Astrocyte (in vitro differentiated cells and primary cell): ENCODE data around the gene MYO1G. TPM values are rescaled to one million over a fixed set of nuclear protein-coding genes. Genes with fewer than 3 reads are reported as not detected.

Source experiments
- DNase-seq: peaks from one replicate; pipeline ENCODE4 v3.0.0-alpha.2; 2010; ENCODE audit warnings: low read depth
- FAIRE-seq: peaks from 2 replicates; lab custom pipeline; 2011; peaks lifted over from hg19 to GRCh38; lab: Jason Lieb, UNC
- H2AFZ ChIP-seq: 2 replicates; pipeline ENCODE4 v1.6.0; 2012; ENCODE audit warnings: low read depth, low read length, inconsistent platforms
- H3K27ac ChIP-seq: 2 replicates; pipeline ENCODE4 v1.5.1; 2011; ENCODE audit warnings: low read depth, low read length, inconsistent platforms
- H3K27me3 ChIP-seq: 2 replicates; pipeline ENCODE4 v1.6.0; 2011; ENCODE audit warnings: low read length, inconsistent platforms; ENCODE audit not compliant: insufficient read depth
- H3K36me3 ChIP-seq: 2 replicates; pipeline ENCODE4 v1.5.1; 2011; ENCODE audit warnings: low read length, inconsistent platforms; ENCODE audit not compliant: insufficient read depth
- H3K4me1 ChIP-seq: 2 replicates; pipeline ENCODE4 v1.5.1; 2011; ENCODE audit warnings: low read length, inconsistent platforms; ENCODE audit not compliant: insufficient read depth
- H3K4me2 ChIP-seq: 2 replicates; pipeline ENCODE4 v1.6.0; 2012; ENCODE audit warnings: low read length, inconsistent platforms
- H3K4me3 ChIP-seq: 2 replicates; pipeline ENCODE4 v1.5.1; 2011; ENCODE audit warnings: low read depth, mild to moderate bottlenecking, low read length, inconsistent platforms; ENCODE audit not compliant: insufficient read depth
- H3K79me2 ChIP-seq: 2 replicates; pipeline ENCODE4 v1.6.0; 2012; ENCODE audit warnings: mild to moderate bottlenecking, low read length, inconsistent platforms; ENCODE audit not compliant: insufficient read depth
- H3K9ac ChIP-seq: 2 replicates; pipeline ENCODE4 v1.6.0; 2012; ENCODE audit warnings: mild to moderate bottlenecking, low read length, inconsistent platforms
- H3K9me3 ChIP-seq: 2 replicates; pipeline ENCODE4 v1.5.1; 2012; ENCODE audit warnings: low read depth, mild to moderate bottlenecking, low read length, inconsistent platforms; ENCODE audit not compliant: insufficient read depth
- H4K20me1 ChIP-seq: 2 replicates; pipeline ENCODE4 v1.6.0; 2012; ENCODE audit warnings: low read length, inconsistent platforms; ENCODE audit not compliant: insufficient read depth
- H3K27ac Mint-ChIP-seq: one replicate; pipeline ENCODE4 v1.8.0; 2021; ENCODE audit warnings: mild to moderate bottlenecking, mixed read lengths; ENCODE audit not compliant: unreplicated experiment
- H3K27me3 Mint-ChIP-seq: one replicate; pipeline ENCODE4 v1.8.0; 2021; ENCODE audit warnings: low read depth, mixed read lengths; ENCODE audit not compliant: unreplicated experiment
- H3K36me3 Mint-ChIP-seq: one replicate; pipeline ENCODE4 v1.8.0; 2021; ENCODE audit warnings: low read depth, mixed read lengths; ENCODE audit not compliant: unreplicated experiment
- H3K4me1 Mint-ChIP-seq: one replicate; pipeline ENCODE4 v1.8.0; 2021; ENCODE audit warnings: low read depth, mixed read lengths; ENCODE audit not compliant: unreplicated experiment
- H3K4me3 Mint-ChIP-seq: one replicate; pipeline ENCODE4 v1.8.0; 2021; ENCODE audit warnings: mild to moderate bottlenecking, moderate library complexity, mixed read lengths; ENCODE audit not compliant: unreplicated experiment
- H3K9me3 Mint-ChIP-seq: one replicate; pipeline ENCODE4 v1.8.0; 2021; ENCODE audit warnings: mild to moderate bottlenecking, mixed read lengths; ENCODE audit not compliant: unreplicated experiment
- CTCF ChIP-seq: IDR thresholded peaks from 2 replicates; pipeline ENCODE4 v1.5.1; 2011; ENCODE audit warnings: low read depth, mild to moderate bottlenecking, inconsistent platforms, low read length, moderate library complexity; ENCODE audit not compliant: insufficient read depth
- EZH2 ChIP-seq: IDR thresholded peaks from 2 replicates; pipeline ENCODE4 v1.6.1; 2012; ENCODE audit warnings: mild to moderate bottlenecking, low read length, inconsistent platforms; ENCODE audit not compliant: insufficient read depth
- total RNA-seq: library from RNA; stranded (reverse); gene quantifications from 2 replicates; pipeline ENCODE4 v1.2.1, GENCODE V29; 2021

Gene MYO1G
- total RNA-seq, 1 donor from 2014 or later = 0.11 TPM

DNA sequence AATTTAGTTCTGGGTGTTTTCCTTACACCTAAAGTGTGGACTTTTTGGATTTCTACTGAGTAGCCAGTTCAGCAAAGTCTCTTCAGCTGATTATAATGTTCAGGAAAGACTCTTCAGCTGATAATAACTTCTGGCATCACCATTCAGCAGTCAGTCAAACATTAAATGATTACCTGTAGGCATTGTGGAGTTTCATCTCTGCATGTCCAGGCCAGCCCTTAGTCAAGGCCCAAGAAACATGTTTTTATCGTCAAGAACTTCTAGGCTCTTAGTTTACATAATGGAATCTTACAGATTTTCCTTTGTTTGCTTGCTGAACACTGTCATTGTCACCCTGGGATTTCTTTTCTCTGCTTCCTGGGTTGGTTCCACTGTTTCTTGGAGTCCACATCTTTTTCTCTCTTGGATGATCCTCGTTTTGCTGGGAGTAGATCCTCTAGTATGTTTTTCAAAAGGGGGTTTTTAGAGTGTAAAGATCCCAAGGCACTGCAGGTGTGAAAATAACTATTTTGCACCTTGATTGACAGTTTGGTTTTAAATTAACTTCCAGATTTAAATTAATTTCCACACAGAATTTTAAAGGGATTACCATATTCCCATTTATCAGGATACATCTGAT, 45.4 kb upstream of the MYO1G start:
- Mint-ChIP-seq H3K27me3 (no peaks in the 10 kb centered on the region), H3K9me3 (no peaks in the 10 kb centered on the region), H3K36me3 (peaks cover 7% of the 10 kb centered on the region), H3K4me1 (peaks cover 34% of the 10 kb centered on the region), H3K4me3 (no peak overlapping the region), H3K27ac (no peak overlapping the region)
- Histone ChIP-seq H3K4me2 (no peak overlapping the region), H3K9me3 (no peaks in the 10 kb centered on the region), H3K27me3 (no peaks in the 10 kb centered on the region), H3K4me1 (peaks cover 17% of the 10 kb centered on the region), H3K79me2 (peaks cover 85% of the 10 kb centered on the region), H3K9ac (no peak overlapping the region), H2AFZ (no peak overlapping the region), H3K36me3 (peaks cover 3% of the 10 kb centered on the region), H3K4me3 (no peak overlapping the region), H4K20me1 (peaks cover 83% of the 10 kb centered on the region), H3K27ac (no peak overlapping the region)
- FAIRE-seq = no peak
- DNase-seq = no peak
- no peak for TF ChIP-seq EZH2
- no peak for TF ChIP-seq CTCF

- H3K27me3 Mint-ChIP-seq = no peaks in the 10 kb centered on the region
- peaks cover 6% of the 10 kb centered on the region for H3K9me3 Mint-ChIP-seq
- H3K9ac ChIP-seq = no peak overlapping the region
- H3K27ac ChIP-seq = no peak overlapping the region
- no peak for FAIRE-seq
- TF ChIP-seq CTCF (no peak), EZH2 (no peak)
- H3K79me2 ChIP-seq = peaks cover 74% of the 10 kb centered on the region
- H3K4me1 Mint-ChIP-seq = peaks cover 18% of the 10 kb centered on the region
- H3K4me2 ChIP-seq = peak overlapping the region; percentile 41
- H3K9me3 ChIP-seq = no peaks in the 10 kb centered on the region
- H3K27me3 ChIP-seq = no peaks in the 10 kb centered on the region
- no peak overlapping the region for H3K27ac Mint-ChIP-seq
- peaks cover 71% of the 10 kb centered on the region for H4K20me1 ChIP-seq
- peak; percentile 49 for DNase-seq
- H3K36me3 Mint-ChIP-seq = peaks cover 16% of the 10 kb centered on the region
- peaks cover 7% of the 10 kb centered on the region for H3K4me1 ChIP-seq
- no peaks in the 10 kb centered on the region for H3K36me3 ChIP-seq
- no peak overlapping the region for H3K4me3 Mint-ChIP-seq
- no peak overlapping the region for H2AFZ ChIP-seq
- H3K4me3 ChIP-seq = no peak overlapping the region
Observed at GRCh38 chr7:45021604-45022296, 42.9 kb upstream of the MYO1G start.

- Histone ChIP-seq H3K4me2 (no peak overlapping the region), H4K20me1 (peaks cover 64% of the 10 kb centered on the region), H3K27ac (no peak overlapping the region), H3K9me3 (no peaks in the 10 kb centered on the region), H3K79me2 (peaks cover 68% of the 10 kb centered on the region), H3K9ac (no peak overlapping the region), H3K36me3 (no peaks in the 10 kb centered on the region), H3K4me1 (peaks cover 7% of the 10 kb centered on the region), H3K4me3 (no peak overlapping the region), H3K27me3 (no peaks in the 10 kb centered on the region), H2AFZ (no peak overlapping the region)
- FAIRE-seq (no peak), DNase-seq (no peak)
- peaks cover 6% of the 10 kb centered on the region for H3K9me3 Mint-ChIP-seq
- H3K36me3 Mint-ChIP-seq = peaks cover 18% of the 10 kb centered on the region
- no peaks in the 10 kb centered on the region for H3K27me3 Mint-ChIP-seq
- no peak overlapping the region for H3K27ac Mint-ChIP-seq
- TF ChIP-seq EZH2 = no peak
- no peak for TF ChIP-seq CTCF
- H3K4me3 Mint-ChIP-seq = no peak overlapping the region
- H3K4me1 Mint-ChIP-seq = peaks cover 16% of the 10 kb centered on the region
Observed at GRCh38 chr7:45020915-45021314, 42.1 kb upstream of the MYO1G start.
